Activated CD4-positive, CD25-positive, alpha-beta regulatory T cell treated with anti-CD3 and anti-CD28 coated beads, Interleukin-2, amount 50 U/mL, for 16 hours (primary cell): ENCODE measurements around the gene FUT7.

Experiments
- DNase-seq: peaks from one replicate; pipeline ENCODE4 v3.0.0-alpha.2; 2020; ENCODE audit warnings: low read depth, low spot score

FUT7 gene

DNA sequence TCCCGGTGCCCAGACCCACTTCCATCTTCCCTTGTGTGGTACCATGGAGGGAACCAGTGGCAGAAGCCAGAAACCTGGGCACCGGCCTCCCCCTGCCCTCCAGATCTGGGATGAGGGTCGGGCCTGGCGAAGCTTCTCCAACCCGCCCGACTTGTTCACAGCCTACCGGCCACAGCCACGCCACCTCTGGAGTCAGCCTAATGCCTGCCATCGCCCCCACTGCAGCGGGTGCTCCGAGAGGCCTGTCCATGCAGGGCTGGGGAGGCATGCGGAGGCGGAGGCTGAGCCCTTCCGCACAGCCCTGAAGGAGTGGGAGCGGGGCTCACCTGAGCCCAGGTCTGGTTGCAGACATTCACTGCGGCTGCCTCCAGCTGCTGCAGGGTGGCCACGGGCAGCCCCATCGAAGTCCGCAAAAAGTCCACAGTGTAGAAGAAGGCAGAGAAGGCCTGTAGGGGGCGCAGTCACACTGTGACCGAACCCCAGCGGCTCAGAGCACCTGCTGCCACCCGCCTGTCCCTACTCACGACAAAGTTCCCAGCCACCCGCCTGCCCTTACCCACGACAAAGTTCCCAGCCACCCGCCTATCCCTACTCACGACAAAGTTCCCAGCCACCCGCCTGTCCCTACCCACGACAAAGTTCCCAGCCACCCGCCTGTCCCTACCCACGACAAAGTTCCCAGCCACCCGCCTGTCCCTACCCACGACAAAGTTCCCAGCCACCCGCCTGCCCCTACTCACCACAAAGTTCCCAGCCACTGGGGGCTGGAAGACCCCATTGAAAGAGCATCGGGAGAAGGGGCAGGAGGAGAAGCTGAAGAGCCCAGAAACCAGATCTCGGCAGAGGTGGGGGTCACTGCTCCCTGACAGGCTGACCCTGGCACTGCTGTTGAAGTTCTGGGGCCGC is 17.9 kb upstream of the FUT7 start:
- DNase-seq = no peak

DNA sequence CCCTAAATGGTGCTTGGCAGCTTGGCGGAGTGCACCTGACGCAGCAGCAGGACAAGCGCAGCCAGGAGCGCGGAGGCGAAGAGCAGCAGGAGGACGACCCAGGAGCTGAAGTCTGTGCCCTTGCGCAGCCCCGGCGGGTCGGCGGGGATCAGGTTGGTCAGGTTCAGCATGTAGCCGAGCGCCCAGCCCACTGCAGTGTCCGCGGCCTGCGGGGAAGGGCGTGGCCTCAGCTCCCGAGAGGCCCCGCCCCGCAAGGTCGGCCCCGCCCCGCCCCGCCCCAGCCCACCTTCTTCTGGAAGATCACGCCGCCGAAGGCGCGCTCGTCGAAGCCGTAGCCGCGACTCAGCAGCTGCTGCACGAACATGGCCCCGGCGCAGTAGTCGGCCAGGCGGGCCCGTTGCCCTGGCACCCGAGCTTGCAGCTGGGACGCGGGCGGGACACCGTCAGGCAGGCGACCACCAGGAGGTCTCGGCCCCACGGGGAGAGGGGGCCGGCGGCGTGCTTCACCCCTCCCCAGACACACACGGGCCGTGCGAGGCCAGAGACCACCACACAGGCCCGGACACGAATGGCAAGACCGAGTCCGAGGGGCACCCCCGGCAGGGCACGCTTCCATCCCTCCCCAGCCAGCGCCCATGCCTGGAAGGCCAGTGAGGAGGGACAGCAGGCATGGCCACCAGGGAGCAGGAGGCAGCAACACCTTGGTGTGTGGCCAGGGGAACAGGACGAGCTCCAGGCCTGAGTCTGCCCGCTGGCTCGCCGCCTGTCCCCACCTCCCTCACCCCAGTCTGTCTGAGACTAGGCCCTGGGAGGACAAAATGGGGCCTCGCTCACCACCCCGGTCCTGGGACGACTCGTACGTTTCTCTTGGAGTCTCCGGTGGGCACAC is 17.0 kb upstream of the FUT7 start:
- no peak for DNase-seq

DNA sequence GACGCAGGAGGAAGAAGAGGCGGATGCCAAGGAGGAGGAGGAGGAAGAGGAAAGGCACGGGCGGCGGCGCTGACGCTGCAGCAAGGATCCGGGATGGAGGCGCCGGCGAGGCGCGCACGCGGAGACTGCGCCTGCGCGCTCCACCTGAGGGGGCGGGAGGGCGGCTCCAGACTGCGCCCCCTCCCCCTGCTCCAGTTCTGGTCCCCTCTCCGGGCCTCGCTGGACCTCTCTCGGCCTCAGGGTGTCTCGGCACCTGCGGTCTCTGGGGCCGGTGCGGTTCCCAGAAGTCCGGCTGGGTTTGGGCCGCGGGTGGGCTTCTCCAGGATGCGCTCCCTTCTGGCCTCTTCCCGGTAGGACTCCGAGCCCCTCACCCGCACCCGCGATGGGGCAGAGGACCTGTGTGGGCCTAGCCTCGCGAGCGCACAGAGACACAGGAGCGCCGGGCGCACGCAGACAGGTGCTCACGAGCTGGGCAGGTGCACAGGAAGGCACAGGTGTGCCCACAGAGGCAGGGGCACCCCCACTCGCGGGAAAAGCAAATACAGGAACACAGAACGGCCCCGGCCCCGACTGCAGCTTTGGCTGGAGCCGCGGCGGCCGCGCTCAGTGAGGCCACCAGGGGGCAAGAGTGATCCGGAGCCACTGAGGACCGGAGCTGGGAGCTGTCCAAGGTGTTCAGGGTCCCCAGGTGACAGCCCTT is 14.3 kb upstream of the FUT7 start, which contains the start of gene NPDC1:
TSS of gene NPDC1 (minus strand) at position 90 of the 700 bp plus-strand sequence. CDS start 188 bp downstream, outside the sequence.
- DNase-seq = no peak

DNA sequence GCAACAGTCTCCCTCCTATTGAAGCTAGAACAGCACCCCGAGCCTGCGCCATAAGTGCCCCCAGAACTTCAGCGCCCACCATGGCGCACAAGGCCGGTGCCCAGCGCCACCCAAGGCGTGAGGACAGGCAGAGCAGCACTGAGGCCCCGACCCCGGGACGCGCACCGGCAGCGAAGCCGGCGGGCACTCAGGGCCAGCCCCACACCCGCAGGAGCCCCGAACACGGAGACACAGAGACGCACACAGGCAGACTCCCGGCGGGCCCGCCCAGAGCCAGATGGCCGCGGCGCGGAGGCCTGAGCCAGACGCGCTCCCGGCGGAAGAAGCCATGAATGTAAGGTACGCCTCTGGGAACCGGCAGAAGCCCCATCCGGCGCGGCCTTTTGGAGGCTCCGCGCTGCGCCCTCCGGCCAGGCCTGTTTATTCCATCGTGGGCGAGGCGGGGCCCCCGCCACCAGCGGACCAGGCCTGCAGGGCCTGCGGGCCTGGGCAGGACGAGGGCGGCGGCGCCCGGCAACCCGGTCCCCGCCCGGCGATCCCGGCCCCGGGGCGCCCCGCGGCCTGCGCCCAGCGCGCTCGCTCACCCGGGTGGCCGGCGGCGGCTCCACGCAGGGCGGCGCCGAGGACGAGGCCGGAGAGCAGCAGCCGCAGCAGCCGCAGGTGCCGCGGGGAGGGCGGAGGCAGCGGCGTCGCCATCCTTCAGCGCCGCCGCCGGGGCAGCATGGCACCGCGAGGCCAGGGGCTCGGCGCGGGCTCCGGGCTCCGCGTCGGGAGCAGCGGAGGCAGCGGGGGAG is 13.6 kb upstream of the FUT7 start:
- DNase-seq = no peak

DNA sequence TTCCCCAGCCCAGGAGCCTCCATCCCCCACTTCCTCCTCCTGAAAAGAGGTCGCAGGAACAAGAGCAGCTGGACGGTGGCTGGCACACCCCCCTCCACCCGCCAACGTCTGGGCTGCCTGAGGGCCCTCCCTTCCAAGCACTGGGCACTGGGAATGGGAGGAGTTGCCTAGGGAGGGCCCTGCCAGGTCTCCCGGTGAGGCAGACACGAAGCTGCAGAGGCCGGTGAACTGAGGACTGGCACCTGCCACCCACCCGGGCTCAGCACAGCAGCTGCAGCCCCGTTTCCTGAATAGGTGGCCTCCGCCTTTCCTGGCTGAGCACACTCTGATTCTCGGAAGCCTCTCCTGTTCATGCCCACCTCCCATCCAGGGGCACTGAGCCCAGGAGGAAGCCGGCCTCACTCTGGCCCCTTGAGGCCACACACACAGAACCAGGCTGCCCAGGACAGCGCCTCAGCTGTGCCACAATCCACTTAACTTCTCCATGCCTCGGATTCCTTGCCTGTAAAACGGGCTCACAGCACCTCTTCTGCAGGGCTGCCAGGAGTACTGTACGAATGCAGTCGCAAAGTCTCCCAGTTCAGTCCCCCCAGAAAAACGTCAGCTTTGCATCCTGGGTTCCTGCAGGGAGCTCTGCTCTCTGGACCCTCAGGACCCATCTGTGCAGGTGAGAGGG is 12.8 kb upstream of the FUT7 start:
- DNase-seq = no peak

DNA sequence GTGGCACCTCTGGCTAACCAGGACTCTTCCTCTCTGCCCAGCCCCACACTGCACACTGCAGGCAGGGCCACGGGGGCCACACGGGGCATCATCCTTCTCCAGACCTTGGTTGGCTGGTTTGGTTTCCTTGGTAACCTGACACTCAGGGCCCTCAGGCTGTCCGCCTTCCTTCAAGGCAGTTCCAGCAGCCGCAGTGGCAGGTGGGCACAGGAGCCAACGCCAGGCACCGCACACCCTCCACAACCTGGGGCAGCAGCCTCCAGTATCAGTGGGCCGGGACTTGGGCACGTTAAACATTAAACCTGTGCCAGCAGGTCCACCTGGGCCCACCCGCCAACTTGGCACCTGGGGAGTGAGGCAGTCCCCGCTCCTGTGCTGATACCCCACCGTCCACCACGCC is 12.1 kb upstream of the FUT7 start:
- DNase-seq = no peak

DNA sequence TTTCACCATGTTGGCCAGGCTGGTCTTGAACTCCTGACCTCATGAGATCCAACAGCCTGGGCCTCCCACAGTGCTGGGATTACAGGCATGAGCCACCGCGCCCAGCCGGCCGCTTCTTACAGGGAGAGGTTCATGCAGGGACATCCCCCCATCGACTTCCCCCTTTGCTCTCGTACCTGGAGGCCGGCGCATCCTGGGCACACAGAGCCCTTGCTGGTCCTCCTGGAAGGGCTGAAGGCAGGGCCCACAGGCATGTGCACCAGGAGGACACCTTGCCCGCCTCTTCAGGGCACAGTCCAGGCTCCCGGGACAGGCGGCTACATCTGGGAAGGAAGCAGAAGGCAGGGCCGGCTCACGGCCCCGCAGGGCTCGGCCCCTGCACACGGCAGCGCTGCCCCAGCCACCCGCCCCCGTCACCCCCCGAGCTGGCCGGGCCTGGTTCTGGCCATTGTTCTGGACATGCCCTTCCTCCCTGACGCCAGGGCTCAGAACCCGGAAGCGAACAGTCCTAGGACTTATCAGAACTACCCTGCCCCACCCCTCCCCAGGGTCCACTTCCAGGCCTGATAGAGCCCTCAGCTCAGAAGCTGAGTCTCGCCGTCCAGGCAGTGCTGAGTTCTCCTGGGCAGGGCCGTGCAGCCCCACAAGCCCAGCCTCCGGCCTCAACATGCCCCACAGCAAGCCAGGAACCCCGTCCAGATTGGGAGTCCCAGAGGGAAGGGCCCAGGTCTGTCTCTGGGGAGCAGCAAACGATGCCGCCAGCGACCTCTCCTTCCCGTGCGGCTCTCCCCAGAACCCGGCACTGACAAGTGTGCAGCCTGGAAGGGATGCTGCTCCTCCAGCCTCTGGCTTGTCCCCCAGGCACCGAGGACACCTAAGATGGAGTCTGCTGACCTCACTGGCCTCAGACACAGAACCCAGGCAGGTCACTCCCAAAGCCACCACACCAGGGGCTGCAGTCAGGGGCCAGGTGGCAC is 11.2 kb upstream of the FUT7 start:
- DNase-seq = no peak

DNA sequence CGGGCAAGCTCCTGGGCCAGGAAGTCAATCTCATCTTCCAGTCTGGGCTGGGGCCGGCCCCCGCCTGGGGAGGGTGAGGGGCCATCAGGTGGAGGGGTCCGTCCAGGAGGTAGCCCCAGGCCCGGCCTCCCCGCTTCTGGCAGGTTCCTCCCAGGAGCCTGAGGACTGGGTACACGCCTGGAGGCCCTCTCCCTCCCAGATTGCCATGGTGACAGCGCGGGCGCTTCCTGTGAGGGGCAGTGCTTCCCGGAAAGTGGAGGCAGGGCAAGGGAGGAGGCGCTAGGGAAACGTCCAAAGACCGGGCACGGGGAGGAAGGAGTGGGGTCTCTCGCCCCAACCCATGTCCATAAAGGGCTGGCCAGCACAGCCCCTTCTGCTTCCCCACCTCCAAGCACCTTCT is 9.2 kb upstream of the FUT7 start:
- no peak for DNase-seq

DNA sequence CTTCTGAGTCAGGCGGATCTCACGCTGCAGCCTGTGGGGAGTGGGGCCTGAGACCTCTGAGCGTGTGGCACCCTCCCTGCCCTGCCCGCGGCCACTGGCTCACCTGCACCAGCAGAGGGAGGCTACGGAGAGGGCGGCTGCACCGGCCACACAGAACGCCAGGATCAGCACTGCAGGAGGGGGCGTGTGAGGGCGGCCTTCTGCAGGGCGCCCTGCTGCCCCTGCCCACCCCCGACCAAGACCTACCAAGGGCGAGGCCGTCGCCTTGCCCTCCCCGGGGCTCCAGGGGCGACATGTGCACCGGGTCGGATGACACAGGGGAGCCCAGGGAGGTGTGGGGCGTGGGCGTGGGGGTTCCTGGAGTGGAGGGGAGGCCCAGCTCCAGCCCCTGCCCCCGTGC is 8.7 kb upstream of the FUT7 start:
- DNase-seq = no peak

DNA sequence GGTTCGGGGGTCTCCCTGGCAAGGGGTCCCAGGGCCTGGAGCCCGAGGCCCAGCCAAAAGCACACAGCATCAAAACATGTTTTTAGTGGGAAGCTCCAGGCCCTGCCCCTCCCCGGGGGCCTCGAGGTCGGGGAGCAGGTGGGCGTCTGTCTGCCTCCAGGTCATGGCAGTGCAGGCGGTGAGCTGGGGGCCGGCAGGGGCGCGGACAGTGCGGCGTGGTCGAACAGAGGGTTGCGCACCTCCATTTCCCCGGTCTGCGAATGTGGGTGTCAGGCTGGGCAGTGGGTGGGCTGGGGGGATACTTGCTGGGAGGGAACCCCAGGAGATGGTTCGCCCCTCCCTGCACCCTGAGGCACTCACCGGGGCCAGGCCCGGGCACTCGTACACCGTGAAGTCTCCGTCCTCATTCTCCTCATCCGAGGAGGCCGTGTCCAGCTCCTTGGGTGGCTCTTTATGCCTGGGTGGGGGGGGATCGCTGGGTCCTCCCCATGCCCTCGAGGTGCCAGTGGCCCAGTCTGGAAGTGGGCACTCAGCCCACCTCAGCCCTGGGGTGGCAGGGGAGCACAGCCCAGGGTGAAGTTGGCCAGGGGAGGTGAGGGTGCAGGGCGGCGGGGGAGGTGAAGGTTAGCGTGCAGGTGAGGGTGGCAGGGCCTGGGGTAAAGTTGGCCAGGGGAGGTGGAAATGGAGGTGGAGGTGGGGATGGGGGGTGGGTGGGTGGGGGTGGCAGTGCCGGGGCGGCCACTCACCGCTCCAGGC is 7.9 kb upstream of the FUT7 start:
- no peak for DNase-seq

DNA sequence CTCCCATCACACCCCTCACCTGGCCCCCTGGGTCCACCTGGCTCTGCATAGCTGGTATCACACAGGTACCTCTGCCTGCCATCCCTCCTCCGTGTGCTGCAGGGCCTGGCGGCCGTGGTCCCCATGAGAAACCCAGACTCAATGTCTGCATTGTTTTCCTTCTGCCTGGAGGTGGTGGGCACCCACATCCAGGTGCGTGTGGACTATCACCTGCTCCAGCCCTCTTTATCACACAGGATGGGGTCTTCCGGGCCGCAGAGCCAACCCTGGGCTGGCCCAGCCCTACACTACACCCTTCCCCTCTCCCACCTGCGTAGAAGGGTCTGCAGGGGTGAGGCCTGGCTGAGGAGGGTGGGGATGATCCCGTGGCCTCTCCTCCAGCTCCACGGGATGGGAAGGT is 7.0 kb upstream of the FUT7 start:
- no peak for DNase-seq

DNA sequence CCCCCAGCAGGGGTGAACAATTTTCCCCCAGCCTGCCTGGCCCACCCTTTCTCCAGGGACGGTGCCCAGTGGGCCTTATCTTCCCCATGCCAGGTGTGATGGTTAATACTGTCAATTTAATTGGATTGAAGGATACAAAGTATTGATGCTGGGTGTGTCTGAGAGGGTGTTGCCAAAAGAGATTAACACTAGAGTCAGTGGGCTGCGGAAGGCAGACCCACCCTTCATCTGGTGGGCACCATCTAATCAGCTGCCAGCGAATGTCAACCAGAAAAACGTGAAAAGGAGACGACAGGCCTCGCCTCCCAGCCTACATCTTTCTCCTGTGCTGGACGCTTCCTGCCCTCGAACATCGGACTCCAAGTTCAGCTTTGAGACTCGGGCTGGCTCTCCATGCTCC is 5.6 kb upstream of the FUT7 start:
- DNase-seq = no peak

DNA sequence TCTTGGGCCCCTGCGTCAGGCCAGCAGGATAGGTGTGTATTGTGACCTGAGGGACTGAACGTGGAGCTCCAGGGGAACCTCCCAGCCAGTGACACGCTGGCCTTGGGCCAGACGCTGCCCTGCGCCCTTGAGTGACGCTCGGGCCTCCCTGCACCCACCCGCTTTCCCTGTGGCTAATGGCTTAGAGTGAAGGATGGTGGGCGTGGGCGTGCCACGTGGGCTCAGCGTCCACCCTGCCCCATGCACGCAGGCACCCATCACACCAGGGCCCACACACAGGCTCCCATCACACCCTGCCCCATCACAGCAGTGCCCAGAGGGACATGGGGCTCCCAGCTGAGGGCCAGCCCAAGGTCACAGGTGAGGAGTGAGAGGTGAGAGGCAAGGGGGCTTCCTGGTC is 5.1 kb upstream of the FUT7 start:
- no peak for DNase-seq

DNA sequence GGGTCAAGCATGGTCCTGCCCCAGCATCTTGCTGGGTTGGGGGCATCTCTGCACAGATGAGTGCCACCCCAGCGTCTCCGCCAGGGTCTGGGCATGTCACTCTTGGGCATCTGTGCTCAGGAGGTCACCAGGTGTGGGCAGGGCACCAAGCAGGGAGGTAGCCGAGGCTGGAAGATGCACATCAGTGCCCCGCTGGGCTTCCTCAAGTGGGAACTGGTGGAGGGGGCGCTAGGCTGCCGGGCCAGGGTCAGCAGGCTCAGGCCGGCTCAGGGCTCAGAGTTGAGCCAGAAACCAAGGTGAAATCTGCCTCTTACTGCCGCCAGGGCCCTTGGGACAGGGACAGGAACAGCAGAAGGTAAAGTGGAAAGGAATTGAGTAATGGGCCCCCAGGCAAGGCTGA is 4.0 kb upstream of the FUT7 start:
- DNase-seq = no peak

DNA sequence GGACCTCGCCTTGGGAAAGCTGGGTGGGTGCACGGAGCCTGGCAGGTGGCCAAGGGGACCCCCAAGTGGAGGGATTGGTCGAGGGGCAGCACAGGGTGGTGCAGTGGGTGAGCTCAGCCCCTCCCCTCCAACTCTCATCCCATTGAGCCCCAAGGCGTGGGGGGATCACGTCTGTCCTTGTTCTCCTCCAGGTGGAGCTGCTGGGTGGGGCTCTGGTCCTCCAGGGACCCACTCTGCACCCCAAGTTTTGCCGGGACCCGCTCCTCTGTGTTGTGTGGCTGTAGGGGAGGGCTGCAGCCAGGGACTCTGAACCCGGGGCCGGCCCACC is 3.6 kb upstream of the FUT7 start:
- DNase-seq = no peak

DNA sequence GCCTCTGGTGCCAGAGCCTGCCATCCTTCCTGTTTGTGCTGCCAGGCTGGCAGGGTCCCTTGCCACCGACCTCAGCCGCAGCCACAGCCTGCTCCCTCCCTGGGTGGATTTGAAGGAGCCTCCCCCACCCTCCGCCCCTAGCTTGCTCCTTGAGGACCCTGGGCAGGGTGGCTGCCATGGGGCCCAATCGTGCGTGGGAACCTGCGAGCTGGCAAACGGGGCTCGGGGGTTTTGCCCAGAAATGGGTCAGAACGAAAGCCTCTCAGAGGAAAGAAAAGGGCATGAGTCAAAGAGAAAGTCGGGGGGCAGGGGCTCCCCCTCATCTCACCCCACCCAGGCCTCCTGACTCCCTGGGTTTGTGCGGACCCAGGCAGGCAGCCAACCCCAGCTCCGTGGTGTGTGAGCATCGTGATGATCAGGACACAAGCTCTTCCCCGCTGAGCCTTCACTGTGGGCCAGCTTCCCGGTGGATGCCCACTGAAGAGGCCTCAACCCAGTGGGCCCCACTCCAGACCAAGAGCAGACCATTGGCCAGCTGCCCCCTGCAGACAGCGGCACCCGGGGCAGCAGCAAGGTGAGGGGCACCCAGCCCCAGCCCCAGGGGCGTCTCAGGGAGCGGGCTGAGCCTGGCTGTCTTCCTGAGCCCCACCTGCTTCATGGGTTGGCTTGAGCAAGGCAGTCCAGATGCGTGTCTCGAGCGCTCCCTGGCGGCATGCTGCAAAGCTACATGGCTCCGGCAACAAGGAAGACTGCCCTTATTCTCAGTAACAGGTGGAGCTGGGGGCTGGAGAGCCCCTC is 3.0 kb upstream of the FUT7 start:
- peak; percentile 60 for DNase-seq

DNA sequence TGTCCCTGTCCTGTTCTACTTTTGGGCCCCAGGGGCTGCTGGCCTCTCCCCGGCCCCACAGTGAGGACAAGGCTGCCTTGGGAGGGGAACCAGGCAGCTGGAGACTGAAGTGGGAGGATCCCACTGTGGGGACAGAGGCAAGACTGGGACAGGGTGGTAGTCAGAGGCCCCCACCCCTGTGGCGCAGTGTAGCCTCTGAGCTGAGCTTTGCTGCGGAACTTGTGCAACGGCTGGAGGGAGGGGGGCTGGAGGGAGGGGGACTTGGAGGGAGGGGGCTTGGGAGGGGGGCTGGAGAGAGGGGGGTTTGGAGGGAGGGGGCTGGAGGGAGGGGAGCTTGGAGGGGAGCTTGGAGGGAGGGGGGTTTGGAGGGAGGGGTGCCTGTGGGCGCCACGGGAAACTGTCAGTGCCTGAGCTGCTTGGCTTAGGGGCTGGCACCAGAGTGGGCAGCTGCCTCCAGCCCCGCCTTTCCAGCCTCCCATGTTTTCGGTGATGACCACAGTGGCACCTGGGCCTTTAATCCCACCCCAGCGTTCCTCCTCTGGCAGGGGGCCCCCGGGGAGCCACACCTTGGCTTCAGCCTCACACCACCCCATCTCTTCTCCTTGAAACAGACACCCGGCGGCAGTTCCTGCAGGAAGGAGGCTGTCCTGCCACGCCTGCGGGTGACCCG is 2.3 kb upstream of the FUT7 start:
- no peak for DNase-seq
